CD4-positive, CD25-positive, alpha-beta regulatory T cell (primary cell): ENCODE results near the gene COPA. TPM values are rescaled to one million over a fixed set of nuclear protein-coding genes. Genes with fewer than 3 reads are reported as not detected.

Experiments
- polyA plus RNA-seq, 4 donors: library from polyadenylated mRNA; unstranded; fragments of 300-500 nt; fragmentation: Illumina TruSeq; gene quantifications; one replicate each; pipeline ENCODE4 v1.2.3, GENCODE V29; 2021
- total RNA-seq: library from RNA; stranded (reverse); gene quantifications from one replicate; pipeline ENCODE4 v1.2.3, GENCODE V29; 2022

Gene COPA
- total and polyA plus RNA-seq, 5 donors from 2014 or later: 121 to 150 (median 140) TPM

Other genes starting within 250 kb of the COPA start
- 33.9 TPM for gene IGSF8, start 244.6 kb downstream of the COPA start, total RNA-seq
- 10 to 100 TPM; 39.2 to 45.5 (median 43.0) TPM for gene IGSF8, start 244.6 kb downstream of the COPA start, polyA plus RNA-seq
- gene ATP1A2, start 227.5 kb downstream of the COPA start, total RNA-seq: not detected
- not detected for gene ATP1A2, start 227.5 kb downstream of the COPA start, polyA plus RNA-seq
- not detected for gene ATP1A4, start 191.6 kb downstream of the COPA start, total RNA-seq
- gene ATP1A4, start 191.6 kb downstream of the COPA start, polyA plus RNA-seq: not detected
- not detected for gene CASQ1, start 152.7 kb downstream of the COPA start, total RNA-seq
- not detected for gene CASQ1, start 152.7 kb downstream of the COPA start, polyA plus RNA-seq
- 21.5 TPM for gene PEA15, start 137.9 kb downstream of the COPA start, total RNA-seq
- 10 to 100 TPM in 1 of 4 donors, 1 to 10 TPM in 3; 7.5 to 10.2 (median 8.3) TPM for gene PEA15, start 137.9 kb downstream of the COPA start, polyA plus RNA-seq
- 182 TPM for gene DCAF8, start 80.7 kb downstream of the COPA start, total RNA-seq
- gene DCAF8, start 80.7 kb downstream of the COPA start, polyA plus RNA-seq: 10 to 100 TPM; 50.3 to 74.1 (median 54.9) TPM
- gene PEX19, start 58.1 kb downstream of the COPA start, total RNA-seq: 44.4 TPM
- gene PEX19, start 58.1 kb downstream of the COPA start, polyA plus RNA-seq: 10 to 100 TPM; 55.6 to 61.5 (median 58.8) TPM
- gene NCSTN, start 133 bp upstream of the COPA start, total RNA-seq: 80.5 TPM
- 10 to 100 TPM; 59.3 to 66.3 (median 60.7) TPM for gene NCSTN, start 133 bp upstream of the COPA start, polyA plus RNA-seq
- gene NHLH1, start 23.8 kb upstream of the COPA start, total RNA-seq: not detected
- gene NHLH1, start 23.8 kb upstream of the COPA start, polyA plus RNA-seq: under 1 TPM in 1 of 4 donors, not detected in 3; 0.06 TPM
- gene VANGL2, start 57.3 kb upstream of the COPA start, total RNA-seq: 0.07 TPM
- not detected for gene VANGL2, start 57.3 kb upstream of the COPA start, polyA plus RNA-seq
- gene SLAMF6, start 180.0 kb upstream of the COPA start, total RNA-seq: 60.0 TPM
- 100 to 1,000 TPM; 122 to 163 (median 141) TPM for gene SLAMF6, start 180.0 kb upstream of the COPA start, polyA plus RNA-seq
- 135 TPM for gene CD84, start 236.2 kb upstream of the COPA start, total RNA-seq
- 10 to 100 TPM; 20.7 to 36.4 (median 27.1) TPM for gene CD84, start 236.2 kb upstream of the COPA start, polyA plus RNA-seq